ENCODE data around the gene SLC45A2.

GRCh38 chr5:34005211-34005610 lies 20.7 kb upstream of the SLC45A2 start:
- no peak for TF ChIP-seq POLR2A (IDR thresholded peaks at IDR 0.05)
- no peak for TF ChIP-seq CTCF (IDR thresholded peaks at IDR 0.05)
